Tibial nerve (tissue), 4 donors: ENCODE results near the gene DNM3.

Experiments
- EP300 ChIP-seq, 2 donors: sonication (generic); formaldehyde crosslinking; IDR thresholded peaks; one replicate each; pipeline ENCODE4 v1.6.1; 2017; ENCODE audit warnings: antibody characterized with exemption in 2 of 2, mild to moderate bottlenecking in 1 of 2
- POLR2A ChIP-seq, 2 donors: fragments of 450-650 bp; IDR thresholded peaks; one replicate each; pipeline ENCODE4 v1.6.1; 2017; ENCODE audit warnings: antibody characterized with exemption in 2 of 2, mild to moderate bottlenecking in 2 of 2, moderate library complexity in 2 of 2
- TF ChIP-seq, protein P1 (sequence below), 5 experiments: fragments of 200-600 bp in 3 of 5; fragments of 450-650 bp in 2 of 5; sonication (generic) in 3 of 5; IDR thresholded peaks; one replicate each; pipeline ENCODE4 v1.5.1; 2016 to 2019; ENCODE audit warnings: antibody characterized with exemption in 5 of 5, mild to moderate bottlenecking in 3 of 5, moderate library complexity in 2 of 5

DNA sequence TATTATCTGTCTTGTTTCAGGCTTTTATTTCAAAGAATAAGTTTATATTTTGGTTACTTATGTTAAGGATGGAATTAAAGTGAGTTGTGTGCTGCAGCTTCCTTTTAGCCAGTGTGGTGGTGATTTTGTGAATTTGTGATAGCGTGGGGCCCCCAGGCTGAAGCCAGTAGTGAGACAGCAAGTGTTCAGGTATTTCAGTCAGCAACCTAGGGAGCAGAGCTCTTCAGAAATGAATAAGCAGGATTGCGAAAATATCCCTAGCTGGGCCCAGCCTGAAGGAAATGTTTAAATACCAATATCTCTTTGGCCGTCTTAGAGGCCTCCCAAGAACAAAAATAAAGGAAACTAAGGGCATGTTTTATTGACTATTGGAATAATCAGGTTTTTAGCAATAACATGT lies 428.3 kb downstream of the DNM3 start:
- TF ChIP-seq, protein P1, sequence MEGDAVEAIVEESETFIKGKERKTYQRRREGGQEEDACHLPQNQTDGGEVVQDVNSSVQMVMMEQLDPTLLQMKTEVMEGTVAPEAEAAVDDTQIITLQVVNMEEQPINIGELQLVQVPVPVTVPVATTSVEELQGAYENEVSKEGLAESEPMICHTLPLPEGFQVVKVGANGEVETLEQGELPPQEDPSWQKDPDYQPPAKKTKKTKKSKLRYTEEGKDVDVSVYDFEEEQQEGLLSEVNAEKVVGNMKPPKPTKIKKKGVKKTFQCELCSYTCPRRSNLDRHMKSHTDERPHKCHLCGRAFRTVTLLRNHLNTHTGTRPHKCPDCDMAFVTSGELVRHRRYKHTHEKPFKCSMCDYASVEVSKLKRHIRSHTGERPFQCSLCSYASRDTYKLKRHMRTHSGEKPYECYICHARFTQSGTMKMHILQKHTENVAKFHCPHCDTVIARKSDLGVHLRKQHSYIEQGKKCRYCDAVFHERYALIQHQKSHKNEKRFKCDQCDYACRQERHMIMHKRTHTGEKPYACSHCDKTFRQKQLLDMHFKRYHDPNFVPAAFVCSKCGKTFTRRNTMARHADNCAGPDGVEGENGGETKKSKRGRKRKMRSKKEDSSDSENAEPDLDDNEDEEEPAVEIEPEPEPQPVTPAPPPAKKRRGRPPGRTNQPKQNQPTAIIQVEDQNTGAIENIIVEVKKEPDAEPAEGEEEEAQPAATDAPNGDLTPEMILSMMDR (IDR thresholded peaks at IDR 0.05): no peak
- TF ChIP-seq EP300 (IDR thresholded peaks at IDR 0.05) (no peak), POLR2A (IDR thresholded peaks at IDR 0.05) (no peak)
